Body of pancreas (tissue), 4 donors: ENCODE results near the gene RANBP3.

Experiments used
- POLR2A ChIP-seq, 3 donors: fragments of 450-650 bp; IDR thresholded peaks; one replicate each; pipeline ENCODE4 v1.6.1; 2016; ENCODE audit warnings: antibody characterized with exemption in 3 of 3, mild to moderate bottlenecking in 2 of 3
- TF ChIP-seq, protein P1 (sequence below), 7 experiments: fragments of 450-650 bp in 4 of 7; fragments of 200-600 bp in 3 of 7; sonication (generic) in 3 of 7; IDR thresholded peaks; one replicate each; pipeline ENCODE4 v1.5.1; 2016 to 2019; ENCODE audit warnings: antibody characterized with exemption in 7 of 7

DNA sequence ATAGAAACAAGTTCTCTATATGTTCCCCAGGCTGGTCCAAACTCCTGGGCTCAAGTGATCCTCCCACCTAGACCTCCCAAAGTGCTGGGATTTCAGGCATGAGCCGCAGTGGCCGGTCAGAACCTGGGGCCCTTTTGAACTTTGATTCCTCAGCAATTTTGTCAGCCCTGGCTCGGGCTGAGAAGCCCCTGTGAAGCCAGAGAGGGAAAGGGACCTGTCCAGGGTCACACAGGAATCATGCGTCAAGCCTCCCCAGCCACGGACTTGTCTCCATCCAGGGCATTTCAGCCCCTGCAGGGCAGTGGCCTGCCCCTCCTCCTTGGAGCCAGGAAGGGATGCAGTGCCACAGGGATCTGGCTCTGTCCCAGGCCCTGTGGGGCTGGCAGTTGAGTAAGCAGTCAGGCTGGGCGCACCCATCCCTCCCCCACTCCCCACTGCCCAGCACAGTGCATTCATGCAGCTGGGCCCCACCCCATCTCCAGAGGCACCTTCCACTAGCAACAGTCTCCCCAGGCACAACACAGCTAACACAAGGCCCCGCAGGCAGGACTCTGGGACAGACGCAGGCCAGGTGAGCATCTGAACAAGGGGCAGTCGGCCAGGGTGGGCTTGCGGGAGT is 64.1 kb downstream of the RANBP3 start, which contains the start of gene CAPS:
- TF ChIP-seq, protein P1, sequence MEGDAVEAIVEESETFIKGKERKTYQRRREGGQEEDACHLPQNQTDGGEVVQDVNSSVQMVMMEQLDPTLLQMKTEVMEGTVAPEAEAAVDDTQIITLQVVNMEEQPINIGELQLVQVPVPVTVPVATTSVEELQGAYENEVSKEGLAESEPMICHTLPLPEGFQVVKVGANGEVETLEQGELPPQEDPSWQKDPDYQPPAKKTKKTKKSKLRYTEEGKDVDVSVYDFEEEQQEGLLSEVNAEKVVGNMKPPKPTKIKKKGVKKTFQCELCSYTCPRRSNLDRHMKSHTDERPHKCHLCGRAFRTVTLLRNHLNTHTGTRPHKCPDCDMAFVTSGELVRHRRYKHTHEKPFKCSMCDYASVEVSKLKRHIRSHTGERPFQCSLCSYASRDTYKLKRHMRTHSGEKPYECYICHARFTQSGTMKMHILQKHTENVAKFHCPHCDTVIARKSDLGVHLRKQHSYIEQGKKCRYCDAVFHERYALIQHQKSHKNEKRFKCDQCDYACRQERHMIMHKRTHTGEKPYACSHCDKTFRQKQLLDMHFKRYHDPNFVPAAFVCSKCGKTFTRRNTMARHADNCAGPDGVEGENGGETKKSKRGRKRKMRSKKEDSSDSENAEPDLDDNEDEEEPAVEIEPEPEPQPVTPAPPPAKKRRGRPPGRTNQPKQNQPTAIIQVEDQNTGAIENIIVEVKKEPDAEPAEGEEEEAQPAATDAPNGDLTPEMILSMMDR (IDR thresholded peaks at IDR 0.05): no peak
- TF ChIP-seq POLR2A (IDR thresholded peaks at IDR 0.05): peak; percentile 20 to 59 (median 50)
